GM23338 (cell line): ENCODE results near the gene PSMA2. TPM values are rescaled to one million over a fixed set of nuclear protein-coding genes. Genes with fewer than 3 reads are reported as not detected.

Experiments used
- ATAC-seq: fragments of 200-7000 bp; cut with Tn5 transposase; 3 replicates; pipeline ENCODE4 v1.9.1; 2020
- DNase-seq: peaks from one replicate; pipeline ENCODE4 v3.0.0-alpha.2; 2015; ENCODE audit warnings: low spot score
- H2AFZ ChIP-seq: fragments of 200-600 bp; sonication (generic); 2 replicates; pipeline ENCODE4 v1.8.0; 2016; ENCODE audit warnings: antibody characterized with exemption, mild to moderate bottlenecking, moderate library complexity
- H3F3A ChIP-seq: fragments of 200-600 bp; sonication (generic); replicated peaks from 2 replicates; pipeline ENCODE4 v1.8.0; 2017; ENCODE audit warnings: antibody characterized with exemption, mixed run types, low read depth
- H3K27ac ChIP-seq: fragments of 200-600 bp; sonication (generic); 2 replicates; pipeline ENCODE4 v1.6.1; 2016; ENCODE audit warnings: low read depth
- H3K27me3 ChIP-seq: fragments of 200-600 bp; sonication (generic); 2 replicates; pipeline ENCODE4 v1.8.0; 2016; ENCODE audit warnings: mild to moderate bottlenecking, mixed run types, moderate library complexity; ENCODE audit not compliant: insufficient read depth
- H3K36me3 ChIP-seq: fragments of 200-600 bp; sonication (generic); 2 replicates; pipeline ENCODE4 v1.8.0; 2016; ENCODE audit warnings: mild to moderate bottlenecking; ENCODE audit not compliant: insufficient read depth
- H3K4me1 ChIP-seq: fragments of 200-600 bp; sonication (generic); 2 replicates; pipeline ENCODE4 v1.8.0; 2016; ENCODE audit warnings: mild to moderate bottlenecking, moderate library complexity; ENCODE audit not compliant: insufficient read depth
- H3K4me2 ChIP-seq: fragments of 200-600 bp; sonication (generic); 2 replicates; pipeline ENCODE4 v1.7.1; 2017; ENCODE audit warnings: mixed run types
- H3K4me3 ChIP-seq: fragments of 200-600 bp; sonication (generic); 2 replicates; pipeline ENCODE4 v1.6.1; 2016; ENCODE audit warnings: mixed run types
- H3K79me2 ChIP-seq: fragments of 200-600 bp; sonication (generic); replicated peaks from 2 replicates; pipeline ENCODE4 v1.8.0; 2017; ENCODE audit warnings: mild to moderate bottlenecking; ENCODE audit not compliant: insufficient read depth
- H3K9me2 ChIP-seq: fragments of 200-600 bp; sonication (generic); 2 replicates; pipeline ENCODE4 v1.8.0; 2017; ENCODE audit not compliant: insufficient read depth
- H4K20me1 ChIP-seq: fragments of 200-600 bp; sonication (generic); replicated peaks from 2 replicates; pipeline ENCODE4 v1.8.0; 2017; ENCODE audit warnings: mild to moderate bottlenecking; ENCODE audit not compliant: insufficient read depth
- H3K27ac Mint-ChIP-seq: 2 replicates; pipeline ENCODE4 v1.8.0; 2020; ENCODE audit warnings: inconsistent platforms, mild to moderate bottlenecking, moderate library complexity, mixed read lengths
- H3K27me3 Mint-ChIP-seq: 3 replicates; pipeline ENCODE4 v1.8.0; 2022; ENCODE audit warnings: low read depth, mild to moderate bottlenecking, moderate library complexity, mixed read lengths, inconsistent platforms; ENCODE audit not compliant: insufficient read depth, poor library complexity
- H3K36me3 Mint-ChIP-seq: 3 replicates; pipeline ENCODE4 v1.8.0; 2021; ENCODE audit warnings: low read depth, mild to moderate bottlenecking, inconsistent platforms, moderate library complexity, mixed read lengths
- H3K4me1 Mint-ChIP-seq: 3 replicates; pipeline ENCODE4 v1.8.0; 2020; ENCODE audit warnings: mild to moderate bottlenecking, inconsistent platforms, mixed read lengths
- H3K4me3 Mint-ChIP-seq: 3 replicates; pipeline ENCODE4 v1.8.0; 2021; ENCODE audit warnings: moderate library complexity, mild to moderate bottlenecking, inconsistent platforms, mixed read lengths
- H3K9me3 Mint-ChIP-seq: 3 replicates; pipeline ENCODE4 v1.8.0; 2020; ENCODE audit warnings: moderate library complexity, mild to moderate bottlenecking, inconsistent platforms, mixed read lengths
- ETS1 ChIP-seq: IDR thresholded peaks from 2 replicates; pipeline ENCODE4 v1.6.1; 2016; ENCODE audit warnings: antibody characterized with exemption
- EZH2 ChIP-seq: fragments of 200-600 bp; sonication (generic); IDR thresholded peaks from one replicate; pipeline ENCODE4 v1.8.0; 2017; ENCODE audit warnings: antibody characterized with exemption, mild to moderate bottlenecking, low read depth; ENCODE audit not compliant: unreplicated experiment
- EZH2phosphoT487 ChIP-seq: fragments of 200-600 bp; sonication (generic); IDR thresholded peaks from one replicate; pipeline ENCODE4 v1.8.1; 2018; ENCODE audit warnings: antibody characterized with exemption; ENCODE audit not compliant: unreplicated experiment
- JUNB ChIP-seq: IDR thresholded peaks from one replicate; pipeline ENCODE4 v1.6.1; 2016; ENCODE audit warnings: antibody characterized with exemption; ENCODE audit not compliant: unreplicated experiment
- NANOG ChIP-seq: IDR thresholded peaks from 2 replicates; pipeline ENCODE4 v1.6.1; 2016; ENCODE audit warnings: antibody characterized with exemption, borderline replicate concordance
- POLR2AphosphoS5 ChIP-seq: IDR thresholded peaks from 2 replicates; pipeline ENCODE4 v1.6.1; 2016; ENCODE audit warnings: antibody characterized with exemption, low read depth
- REST ChIP-seq: IDR thresholded peaks from one replicate; pipeline ENCODE4 v1.6.1; 2018; ENCODE audit warnings: antibody characterized with exemption; ENCODE audit not compliant: unreplicated experiment
- ZNF114 ChIP-seq: fragments of 250-450 bp; sonication (Bioruptor Pico); IDR thresholded peaks from 2 replicates; pipeline ENCODE4 v1.5.0; 2020; ENCODE audit warnings: mild to moderate bottlenecking, moderate library complexity
- ZNF331 ChIP-seq: fragments of 250-450 bp; sonication (Bioruptor Pico); IDR thresholded peaks from 2 replicates; pipeline ENCODE4 v1.5.0; 2020; ENCODE audit warnings: low read depth, mild to moderate bottlenecking, moderate library complexity
- polyA plus RNA-seq: library from polyadenylated mRNA; unstranded; fragments of >200 nt; fragmentation: Nextera tagmentation; extraction: Ambion mirVana; gene quantifications from 2 replicates; pipeline ENCODE4 v1.2.1, GENCODE V29; 2016
- total RNA-seq: library from RNA; depleted of rRNA; stranded (reverse); fragments of >200 nt; shearing (Covaris generic); gene quantifications from 2 replicates; pipeline ENCODE4 v1.2.3, GENCODE V29; 2014
- TF ChIP-seq, protein P1 (sequence below), 2 experiments: fragments of 200-600 bp in 1 of 2; sonication (generic) in 1 of 2; conservative IDR thresholded peaks; 2 replicates each; pipeline versions ENCODE4 v1.5.1 to v1.6.1; 2016 to 2017; ENCODE audit warnings: antibody characterized with exemption in 2 of 2, low read depth in 2 of 2, mild to moderate bottlenecking in 2 of 2, moderate library complexity in 1 of 2

The PSMA2 gene
- total and polyA plus RNA-seq, 2 experiments from 2014 or later, result 178 to 678 TPM

DNA sequence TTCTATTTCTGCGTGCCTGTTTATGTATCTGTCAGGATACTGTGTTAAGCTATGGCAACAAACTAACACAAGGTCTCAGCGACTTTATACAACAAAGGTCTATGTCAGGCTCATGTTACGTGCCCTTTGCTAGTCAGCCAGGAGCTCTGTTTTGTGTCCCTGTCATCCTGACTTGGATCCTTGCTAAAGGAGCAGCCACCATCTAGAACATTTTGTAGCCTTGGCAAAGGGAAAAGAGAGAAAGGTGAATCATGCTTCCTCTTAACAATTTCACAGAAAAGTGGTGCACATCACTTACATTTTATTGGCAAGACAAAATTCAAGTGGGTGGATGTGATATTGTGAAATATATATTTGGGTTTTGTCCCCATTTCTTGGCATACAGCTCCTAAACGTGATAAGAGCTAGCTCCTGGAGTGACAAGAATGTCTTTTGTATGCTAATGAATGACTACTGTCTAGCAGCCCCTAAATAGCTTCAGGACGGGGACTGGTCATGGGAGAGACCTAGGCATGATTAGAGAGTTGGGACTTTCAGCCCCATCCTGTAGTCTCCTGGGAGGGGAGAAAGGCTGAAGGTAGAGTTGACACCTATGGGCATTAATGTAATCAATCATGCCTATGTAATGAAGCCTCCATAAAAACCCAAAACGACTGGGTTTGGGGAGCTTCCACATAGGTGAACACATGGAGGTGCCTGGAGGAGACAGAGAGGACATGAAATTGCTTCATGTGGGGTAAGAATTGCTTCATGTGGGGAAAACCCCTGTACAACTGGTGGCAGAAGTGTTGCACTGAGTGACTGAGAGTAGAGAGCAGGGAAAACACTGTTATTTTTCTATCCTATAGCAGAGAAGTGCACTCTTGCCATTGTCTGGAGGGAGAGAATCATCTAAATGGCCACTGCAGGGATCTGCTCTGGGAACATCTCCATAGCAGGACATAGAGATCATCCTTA is 33.2 kb upstream of the PSMA2 start:
- H3K4me3 ChIP-seq, result no peak overlapping the region
- no peak overlapping the region for H3K4me3 Mint-ChIP-seq
- H3K4me1 Mint-ChIP-seq, result peaks cover 17% of the 10 kb centered on the region
- H3K9me3 Mint-ChIP-seq, result peaks cover 5% of the 10 kb centered on the region; the same call in 2 of the 3 replicates
- H3F3A ChIP-seq, result no peaks in the 10 kb centered on the region
- 0 out of 2 replicates have a peak overlapping the region, but pooled peaks have one; percentile 6 for H3K4me2 ChIP-seq
- peaks cover 4% of the 10 kb centered on the region; the same call in 1 of the 3 replicates for H3K36me3 Mint-ChIP-seq
- peaks cover 6% of the 10 kb centered on the region for H3K27me3 Mint-ChIP-seq
- H3K27me3 ChIP-seq, result no peaks in the 10 kb centered on the region
- H3K4me1 ChIP-seq, result peaks cover 22% of the 10 kb centered on the region; the same call in 1 of the 2 replicates
- TF ChIP-seq NANOG (no peak), ZNF331 (CRISPR knock-in tag) (no peak), ETS1 (no peak), REST (no peak), EZH2phosphoT487 (no peak)
- H4K20me1 ChIP-seq, result no peaks in the 10 kb centered on the region
- ATAC-seq (peak; percentile 65; the same call in 2 of the 3 replicates), DNase-seq (peak; percentile 5)
- no peak overlapping the region for H3K27ac Mint-ChIP-seq
- no peak overlapping the region for H3K27ac ChIP-seq
- H3K36me3 ChIP-seq, result no peaks in the 10 kb centered on the region; the same call in 1 of the 2 replicates
- no peaks in the 10 kb centered on the region for H3K79me2 ChIP-seq
- H3K9me2 ChIP-seq, result 0 out of 2 replicates have a peak, but pooled peaks cover 6% of the 10 kb centered on the region
- no peak overlapping the region; the same call in 1 of the 2 replicates for H2AFZ ChIP-seq

- Mint-ChIP-seq H3K27ac (no peak overlapping the region), H3K9me3 (peaks cover 14% of the 10 kb centered on the region; the same call in 2 of the 3 replicates)
- peaks cover 22% of the 10 kb centered on the region; the same call in 1 of the 2 replicates for H3K4me1 ChIP-seq
- TF ChIP-seq ZNF114 (CRISPR knock-in tag) (no peak), REST (no peak), JUNB (no peak), EZH2 (no peak), POLR2AphosphoS5 (no peak), NANOG (no peak)
- TF ChIP-seq, protein P1, sequence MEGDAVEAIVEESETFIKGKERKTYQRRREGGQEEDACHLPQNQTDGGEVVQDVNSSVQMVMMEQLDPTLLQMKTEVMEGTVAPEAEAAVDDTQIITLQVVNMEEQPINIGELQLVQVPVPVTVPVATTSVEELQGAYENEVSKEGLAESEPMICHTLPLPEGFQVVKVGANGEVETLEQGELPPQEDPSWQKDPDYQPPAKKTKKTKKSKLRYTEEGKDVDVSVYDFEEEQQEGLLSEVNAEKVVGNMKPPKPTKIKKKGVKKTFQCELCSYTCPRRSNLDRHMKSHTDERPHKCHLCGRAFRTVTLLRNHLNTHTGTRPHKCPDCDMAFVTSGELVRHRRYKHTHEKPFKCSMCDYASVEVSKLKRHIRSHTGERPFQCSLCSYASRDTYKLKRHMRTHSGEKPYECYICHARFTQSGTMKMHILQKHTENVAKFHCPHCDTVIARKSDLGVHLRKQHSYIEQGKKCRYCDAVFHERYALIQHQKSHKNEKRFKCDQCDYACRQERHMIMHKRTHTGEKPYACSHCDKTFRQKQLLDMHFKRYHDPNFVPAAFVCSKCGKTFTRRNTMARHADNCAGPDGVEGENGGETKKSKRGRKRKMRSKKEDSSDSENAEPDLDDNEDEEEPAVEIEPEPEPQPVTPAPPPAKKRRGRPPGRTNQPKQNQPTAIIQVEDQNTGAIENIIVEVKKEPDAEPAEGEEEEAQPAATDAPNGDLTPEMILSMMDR (conservative IDR thresholded peaks at IDR 0.05; ENCODE audit: low read depth in 2 of 2), result no peak
Observed at GRCh38 chr7:42964293-42964692, 32.3 kb upstream of the PSMA2 start.

More at GRCh38 chr7:42964293-42964692, 32.3 kb upstream of the PSMA2 start:
- no peak overlapping the region for H3K27ac ChIP-seq
- H3K27me3 ChIP-seq, result no peaks in the 10 kb centered on the region
- ATAC-seq (no peak), DNase-seq (no peak)
- no peaks in the 10 kb centered on the region for H4K20me1 ChIP-seq
- no peak overlapping the region for H2AFZ ChIP-seq
- peaks cover 6% of the 10 kb centered on the region for H3K27me3 Mint-ChIP-seq
- no peaks in the 10 kb centered on the region for H3F3A ChIP-seq
- H3K9me2 ChIP-seq, result 0 out of 2 replicates have a peak, but pooled peaks cover 3% of the 10 kb centered on the region
- peaks cover 17% of the 10 kb centered on the region for H3K4me1 Mint-ChIP-seq
- H3K4me3 ChIP-seq, result no peak overlapping the region
- H3K79me2 ChIP-seq, result no peaks in the 10 kb centered on the region
- H3K4me2 ChIP-seq, result 0 out of 2 replicates have a peak overlapping the region, but pooled peaks have one; percentile 6
- no peaks in the 10 kb centered on the region for H3K36me3 ChIP-seq
- H3K4me3 Mint-ChIP-seq, result no peak overlapping the region
- peaks cover 8% of the 10 kb centered on the region; the same call in 1 of the 3 replicates for H3K36me3 Mint-ChIP-seq
